ENCODE results near the gene SLC44A3. TPM values are rescaled to one million over a fixed set of nuclear protein-coding genes. Genes with fewer than 3 reads are reported as not detected.

The SLC44A3 gene
- total and polyA plus RNA-seq, 2 of the 13 experiments (the other 11 are each of a cell fraction or from before 2014, with no cell fraction given), result 6.8 to 14.1 TPM

DNA sequence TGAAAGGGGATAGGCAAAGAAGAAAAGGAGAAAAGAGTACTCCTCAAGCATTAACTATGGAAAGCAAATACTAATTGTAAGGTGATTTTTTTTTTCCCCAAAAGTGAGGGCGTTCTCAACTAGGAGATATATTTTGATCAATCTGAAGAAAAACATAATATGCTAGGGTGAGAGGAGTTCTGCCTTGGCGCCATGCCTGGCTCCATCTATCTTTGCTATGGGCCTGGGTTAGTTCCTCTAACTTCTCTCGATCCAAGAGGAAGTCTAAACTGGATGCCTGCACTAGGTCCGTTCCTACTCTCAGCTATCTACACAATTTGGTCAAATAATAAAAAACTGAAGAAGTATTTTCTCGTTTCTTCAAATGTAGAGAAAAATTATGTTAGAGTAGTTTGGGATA, 86.2 kb downstream of the SLC44A3 start (continued):
- no peak for TF ChIP-seq ZNF543 (CRISPR knock-in tag; IDR thresholded peaks at IDR 0.05)
- TF ChIP-seq DMAP1 (CRISPR knock-in tag; IDR thresholded peaks at IDR 0.05), result no peak
- no peak for TF ChIP-seq MBD4 (IDR thresholded peaks at IDR 0.05; ENCODE audit: borderline replicate concordance, low read length)
- TF ChIP-seq, protein P1, sequence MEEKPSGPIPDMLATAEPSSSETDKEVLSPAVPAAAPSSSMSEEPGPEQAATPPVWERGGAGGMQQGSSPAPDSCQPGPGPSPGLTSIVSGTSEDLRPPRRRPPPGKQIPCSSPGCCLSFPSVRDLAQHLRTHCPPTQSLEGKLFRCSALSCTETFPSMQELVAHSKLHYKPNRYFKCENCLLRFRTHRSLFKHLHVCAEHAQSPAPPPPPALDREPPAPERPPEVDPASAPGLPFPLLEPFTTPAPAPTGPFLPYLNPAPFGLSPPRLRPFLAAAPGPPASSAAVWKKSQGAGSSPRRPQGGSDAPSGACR (CRISPR knock-in tag; IDR thresholded peaks at IDR 0.05), result no peak
- no peak for TF ChIP-seq ZNF234 (CRISPR knock-in tag; conservative IDR thresholded peaks at IDR 0.05)
- TF ChIP-seq, protein P2, sequence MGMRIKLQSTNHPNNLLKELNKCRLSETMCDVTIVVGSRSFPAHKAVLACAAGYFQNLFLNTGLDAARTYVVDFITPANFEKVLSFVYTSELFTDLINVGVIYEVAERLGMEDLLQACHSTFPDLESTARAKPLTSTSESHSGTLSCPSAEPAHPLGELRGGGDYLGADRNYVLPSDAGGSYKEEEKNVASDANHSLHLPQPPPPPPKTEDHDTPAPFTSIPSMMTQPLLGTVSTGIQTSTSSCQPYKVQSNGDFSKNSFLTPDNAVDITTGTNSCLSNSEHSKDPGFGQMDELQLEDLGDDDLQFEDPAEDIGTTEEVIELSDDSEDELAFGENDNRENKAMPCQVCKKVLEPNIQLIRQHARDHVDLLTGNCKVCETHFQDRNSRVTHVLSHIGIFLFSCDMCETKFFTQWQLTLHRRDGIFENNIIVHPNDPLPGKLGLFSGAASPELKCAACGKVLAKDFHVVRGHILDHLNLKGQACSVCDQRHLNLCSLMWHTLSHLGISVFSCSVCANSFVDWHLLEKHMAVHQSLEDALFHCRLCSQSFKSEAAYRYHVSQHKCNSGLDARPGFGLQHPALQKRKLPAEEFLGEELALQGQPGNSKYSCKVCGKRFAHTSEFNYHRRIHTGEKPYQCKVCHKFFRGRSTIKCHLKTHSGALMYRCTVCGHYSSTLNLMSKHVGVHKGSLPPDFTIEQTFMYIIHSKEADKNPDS (CRISPR knock-in tag; IDR thresholded peaks at IDR 0.05), result no peak

DNA sequence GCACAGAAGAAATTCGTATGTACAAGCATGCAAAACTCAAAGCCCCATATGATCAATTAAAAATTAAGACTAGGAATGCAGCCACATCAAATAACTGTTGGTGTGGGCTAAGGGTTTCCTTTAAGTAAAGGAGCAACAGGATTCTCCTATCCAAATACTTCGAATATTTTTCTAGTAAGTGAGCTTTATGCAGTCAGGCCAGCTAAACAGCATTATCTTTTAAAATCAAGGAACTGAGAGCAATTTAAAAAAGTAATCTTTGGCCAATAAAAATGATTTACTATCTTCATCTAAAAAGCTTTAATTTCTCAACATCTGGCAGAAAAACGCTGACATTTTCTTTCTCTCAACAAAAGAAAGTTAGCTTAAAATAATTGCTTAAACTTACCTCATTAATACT, 87.0 kb downstream of the SLC44A3 start:
- peaks cover 5 to 34% of the 10 kb centered on the region in 2 experiments for H3K36me3 ChIP-seq (replicated peaks in 1 of 2; ENCODE audit: control insufficient read depth in 1 of 2, insufficient read depth in 2 of 2, low read length in 2 of 2)
- DNase-seq (ENCODE audit: low spot score), result no peak
- H3K79me2 ChIP-seq (ENCODE audit: insufficient read depth, low read length), result peaks cover 92% of the 10 kb centered on the region
- intact Hi-C loops (cut with micrococcal nuclease; ENCODE audit: unreplicated experiment) (no loop called here), in situ Hi-C loops (cut with HindIII; ENCODE audit: extremely low pct_ligation_motif_present, low pct_unique_long_range_greater_than_20kb) (no loop called here)
- H3K4me2 ChIP-seq (ENCODE audit: low read depth, low read length), result no peak overlapping the region
- no peak overlapping the region for H2AFZ ChIP-seq (ENCODE audit: low read length)
- H3K4me3 ChIP-seq (replicated peaks in 1 of 3; ENCODE audit: insufficient read depth in 1 of 3, low read depth in 2 of 3, low read length in 3 of 3), result no peak overlapping the region
- WGBS (ENCODE audit: low lambda C conversion rate), result 93% methylated on average over 3 of the region's 3 CpGs
- H3K27me3 ChIP-seq (ENCODE audit: control insufficient read depth in 1 of 2, insufficient read depth in 2 of 2, low read length in 2 of 2), result no peaks in the 10 kb centered on the region
- BruUV-seq (replicated peaks), result no TSS peak
- no peak overlapping the region for H3K27ac ChIP-seq (ENCODE audit: extremely low read length, insufficient read depth, low read length)
- peaks cover 18% of the 10 kb centered on the region for H3K4me1 ChIP-seq (ENCODE audit: insufficient read depth, low read length)
- no peaks in the 10 kb centered on the region for H3K9me3 ChIP-seq (ENCODE audit: low read length)
- FAIRE-seq, result no peak
- ChIA-PET CTCF (ENCODE audit: low intra/inter-chr PET ratio, low total read pairs) (no interaction called here), POLR2A (no interaction called here)
- H4K20me1 ChIP-seq (ENCODE audit: insufficient read depth, low read length), result peaks cover 26% of the 10 kb centered on the region
- no peak for ATAC-seq
- H3K9ac ChIP-seq (ENCODE audit: insufficient read depth, low read depth, low read length), result no peak overlapping the region
- TF ChIP-seq, protein P3, sequence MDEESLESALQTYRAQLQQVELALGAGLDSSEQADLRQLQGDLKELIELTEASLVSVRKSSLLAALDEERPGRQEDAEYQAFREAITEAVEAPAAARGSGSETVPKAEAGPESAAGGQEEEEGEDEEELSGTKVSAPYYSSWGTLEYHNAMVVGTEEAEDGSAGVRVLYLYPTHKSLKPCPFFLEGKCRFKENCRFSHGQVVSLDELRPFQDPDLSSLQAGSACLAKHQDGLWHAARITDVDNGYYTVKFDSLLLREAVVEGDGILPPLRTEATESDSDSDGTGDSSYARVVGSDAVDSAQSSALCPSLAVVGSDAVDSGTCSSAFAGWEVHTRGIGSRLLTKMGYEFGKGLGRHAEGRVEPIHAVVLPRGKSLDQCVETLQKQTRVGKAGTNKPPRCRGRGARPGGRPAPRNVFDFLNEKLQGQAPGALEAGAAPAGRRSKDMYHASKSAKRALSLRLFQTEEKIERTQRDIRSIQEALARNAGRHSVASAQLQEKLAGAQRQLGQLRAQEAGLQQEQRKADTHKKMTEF (CRISPR knock-in tag; IDR thresholded peaks at IDR 0.05), result no peak
- TF ChIP-seq ZNF232 (CRISPR knock-in tag; IDR thresholded peaks at IDR 0.05; ENCODE audit: borderline replicate concordance), result no peak
- no peak for TF ChIP-seq GTF3A (CRISPR knock-in tag; conservative IDR thresholded peaks at IDR 0.05)
- no peak for TF ChIP-seq SMYD3 (CRISPR knock-in tag; IDR thresholded peaks at IDR 0.05)
- TF ChIP-seq PRPF4 (IDR thresholded peaks at IDR 0.05; ENCODE audit: low read depth, low read length, poor library complexity, severe bottlenecking), result no peak
- TF ChIP-seq ZNF235 (CRISPR knock-in tag; IDR thresholded peaks at IDR 0.05; ENCODE audit: borderline replicate concordance), result no peak
- no peak for TF ChIP-seq ZKSCAN1 (IDR thresholded peaks at IDR 0.05; ENCODE audit: low read length)
- TF ChIP-seq MXD4 (CRISPR knock-in tag; IDR thresholded peaks at IDR 0.05), result no peak
- TF ChIP-seq, protein P4, sequence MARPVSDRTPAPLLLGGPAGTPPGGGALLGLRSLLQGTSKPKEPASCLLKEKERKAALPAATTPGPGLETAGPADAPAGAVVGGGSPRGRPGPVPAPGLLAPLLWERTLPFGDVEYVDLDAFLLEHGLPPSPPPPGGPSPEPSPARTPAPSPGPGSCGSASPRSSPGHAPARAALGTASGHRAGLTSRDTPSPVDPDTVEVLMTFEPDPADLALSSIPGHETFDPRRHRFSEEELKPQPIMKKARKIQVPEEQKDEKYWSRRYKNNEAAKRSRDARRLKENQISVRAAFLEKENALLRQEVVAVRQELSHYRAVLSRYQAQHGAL (CRISPR knock-in tag; IDR thresholded peaks at IDR 0.05; ENCODE audit: not compliant biosample characterization), result no peak
- TF ChIP-seq, protein P5, sequence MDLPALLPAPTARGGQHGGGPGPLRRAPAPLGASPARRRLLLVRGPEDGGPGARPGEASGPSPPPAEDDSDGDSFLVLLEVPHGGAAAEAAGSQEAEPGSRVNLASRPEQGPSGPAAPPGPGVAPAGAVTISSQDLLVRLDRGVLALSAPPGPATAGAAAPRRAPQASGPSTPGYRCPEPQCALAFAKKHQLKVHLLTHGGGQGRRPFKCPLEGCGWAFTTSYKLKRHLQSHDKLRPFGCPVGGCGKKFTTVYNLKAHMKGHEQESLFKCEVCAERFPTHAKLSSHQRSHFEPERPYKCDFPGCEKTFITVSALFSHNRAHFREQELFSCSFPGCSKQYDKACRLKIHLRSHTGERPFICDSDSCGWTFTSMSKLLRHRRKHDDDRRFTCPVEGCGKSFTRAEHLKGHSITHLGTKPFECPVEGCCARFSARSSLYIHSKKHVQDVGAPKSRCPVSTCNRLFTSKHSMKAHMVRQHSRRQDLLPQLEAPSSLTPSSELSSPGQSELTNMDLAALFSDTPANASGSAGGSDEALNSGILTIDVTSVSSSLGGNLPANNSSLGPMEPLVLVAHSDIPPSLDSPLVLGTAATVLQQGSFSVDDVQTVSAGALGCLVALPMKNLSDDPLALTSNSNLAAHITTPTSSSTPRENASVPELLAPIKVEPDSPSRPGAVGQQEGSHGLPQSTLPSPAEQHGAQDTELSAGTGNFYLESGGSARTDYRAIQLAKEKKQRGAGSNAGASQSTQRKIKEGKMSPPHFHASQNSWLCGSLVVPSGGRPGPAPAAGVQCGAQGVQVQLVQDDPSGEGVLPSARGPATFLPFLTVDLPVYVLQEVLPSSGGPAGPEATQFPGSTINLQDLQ (CRISPR knock-in tag; IDR thresholded peaks at IDR 0.05), result no peak

Data from HepG2 (cell line).